GM12891 (cell line): ENCODE measurements around the gene DESI2.
"Not testable (repeated sequence)": the region's sequence is repeated elsewhere in the genome, so short reads cannot be mapped to it uniquely, and the experiment has no call there.

Experiments used
- DNase-seq: peaks from one replicate; pipeline ENCODE4 v3.0.0; 2011; ENCODE audit warnings: low spot score; ENCODE audit not compliant: insufficient read length
- FAIRE-seq: peaks from 2 replicates; lab custom pipeline; 2011; peaks lifted over from hg19 to GRCh38; lab: Jason Lieb, UNC
- PAX5 ChIP-seq: IDR thresholded peaks from 2 replicates; pipeline ENCODE4 v1.6.1; 2011; ENCODE audit warnings: low read length, moderate library complexity, mild to moderate bottlenecking; ENCODE audit not compliant: insufficient read depth, severe bottlenecking
- POLR2A ChIP-seq: IDR thresholded peaks from 2 replicates; pipeline ENCODE4 v1.6.1; 2011; ENCODE audit warnings: low read depth, low read length, control low read depth
- POLR2AphosphoS5 ChIP-seq: IDR thresholded peaks from 2 replicates; pipeline ENCODE4 v1.6.1; 2011; ENCODE audit warnings: low read depth, low read length, control low read depth
- POU2F2 ChIP-seq: IDR thresholded peaks from 2 replicates; pipeline ENCODE4 v1.6.1; 2011; ENCODE audit warnings: low read depth, mild to moderate bottlenecking, control low read depth, low read length, moderate library complexity
- SPI1 ChIP-seq: IDR thresholded peaks from 2 replicates; pipeline ENCODE4 v1.6.1; 2011; ENCODE audit warnings: low read depth, low read length, control low read depth
- TAF1 ChIP-seq: IDR thresholded peaks from 2 replicates; pipeline ENCODE4 v1.6.1; 2011; ENCODE audit warnings: low read depth, low read length, control low read depth

The DESI2 gene

GRCh38 chr1:244654108-244655038 is 1.4 kb downstream of the DESI2 start:
- TF ChIP-seq SPI1 (no peak), POLR2AphosphoS5 (no peak), POU2F2 (no peak), PAX5 (no peak), TAF1 (no peak), POLR2A (no peak)
- no peak for DNase-seq
- FAIRE-seq = no peak

- no peak for DNase-seq
- TF ChIP-seq PAX5 = no peak
- TF ChIP-seq SPI1 = no peak
- no peak for TF ChIP-seq TAF1
- TF ChIP-seq POLR2AphosphoS5 = no peak
- TF ChIP-seq POU2F2 = no peak
- TF ChIP-seq POLR2A = no peak
- no peak for FAIRE-seq
Observed at GRCh38 chr1:244655186-244655585, 2.3 kb downstream of the DESI2 start.

- TF ChIP-seq TAF1 (no peak), POLR2A (no peak), PAX5 (no peak), POU2F2 (no peak), SPI1 (no peak), POLR2AphosphoS5 (no peak)
- FAIRE-seq (no peak), DNase-seq (no peak)
Observed at GRCh38 chr1:244657421-244657820, 4.5 kb downstream of the DESI2 start.

- TF ChIP-seq POU2F2 = no peak
- no peak for TF ChIP-seq TAF1
- DNase-seq (no peak), FAIRE-seq (no peak)
Observed at GRCh38 chr1:244659694-244660093, 6.8 kb downstream of the DESI2 start.

GRCh38 chr1:244660595-244660994 is 7.7 kb downstream of the DESI2 start:
- no peak for TF ChIP-seq POLR2AphosphoS5
- no peak for TF ChIP-seq TAF1
- TF ChIP-seq POU2F2 = no peak
- no peak for TF ChIP-seq SPI1
- TF ChIP-seq POLR2A = no peak
- no peak for TF ChIP-seq PAX5
- no peak for FAIRE-seq
- DNase-seq = no peak

- not testable (repeated sequence) for FAIRE-seq
Observed at GRCh38 chr1:244661569-244662312, 8.8 kb downstream of the DESI2 start.

GRCh38 chr1:244662599-244662998 is 9.7 kb downstream of the DESI2 start:
- no peak for TF ChIP-seq SPI1
- TF ChIP-seq POLR2A = no peak
- TF ChIP-seq PAX5 = no peak
- TF ChIP-seq TAF1 = no peak
- no peak for TF ChIP-seq POU2F2
- TF ChIP-seq POLR2AphosphoS5 = no peak
- DNase-seq (no peak), FAIRE-seq (no peak)

More at GRCh38 chr1:244661569-244662312, 8.8 kb downstream of the DESI2 start:
- not testable (repeated sequence) for DNase-seq

- FAIRE-seq = no peak
- TF ChIP-seq POLR2AphosphoS5 (no peak), POLR2A (no peak), POU2F2 (no peak), PAX5 (no peak), TAF1 (no peak), SPI1 (no peak)
Observed at GRCh38 chr1:244664353-244664752, 11.4 kb downstream of the DESI2 start.

GRCh38 chr1:244665771-244666217 is 12.9 kb downstream of the DESI2 start:
- FAIRE-seq (no peak), DNase-seq (no peak)
- TF ChIP-seq POLR2AphosphoS5 (no peak), PAX5 (no peak), TAF1 (no peak), POU2F2 (no peak), POLR2A (no peak), SPI1 (no peak)

More at GRCh38 chr1:244664353-244664752, 11.4 kb downstream of the DESI2 start:
- no peak for DNase-seq

GRCh38 chr1:244666672-244667418 is 13.9 kb downstream of the DESI2 start:
- FAIRE-seq, DNase-seq: not testable (repeated sequence)
